Measurements from ENCODE around the gene DHX8.

Gene DHX8

DNA sequence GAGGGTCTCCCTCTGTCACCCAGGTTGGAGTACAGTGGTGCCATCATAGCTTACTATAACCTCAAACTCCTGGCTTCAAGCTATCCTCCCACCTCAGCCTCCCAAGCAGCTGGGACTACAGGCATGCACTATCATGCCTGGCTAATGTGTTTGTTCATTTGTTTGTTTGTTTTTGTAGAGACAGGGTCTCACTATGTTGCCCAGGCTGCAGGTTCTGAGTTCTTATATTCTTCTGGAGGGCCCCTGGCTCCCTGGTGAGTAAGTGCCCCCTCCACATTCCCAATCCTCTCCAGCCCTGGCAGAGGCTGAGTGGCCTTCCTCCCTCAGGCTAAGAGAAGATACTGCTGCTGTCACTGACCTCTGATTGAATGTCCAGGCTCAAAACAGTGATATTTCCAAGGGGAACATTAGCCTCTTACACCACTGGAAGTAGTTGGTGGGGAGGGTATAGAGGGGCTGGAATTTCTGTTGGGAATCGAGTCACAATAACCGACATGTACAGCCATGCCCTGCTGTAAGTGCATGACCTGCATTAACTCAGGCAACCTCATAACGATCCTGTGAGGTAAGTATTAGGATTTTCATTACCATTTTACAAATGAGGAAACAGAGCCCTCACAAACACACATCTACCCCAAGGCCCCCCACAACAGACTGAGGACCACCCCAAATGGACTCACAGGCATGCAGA, 65.1 kb downstream of the DHX8 start:
- no peak for DNase-seq

DNA sequence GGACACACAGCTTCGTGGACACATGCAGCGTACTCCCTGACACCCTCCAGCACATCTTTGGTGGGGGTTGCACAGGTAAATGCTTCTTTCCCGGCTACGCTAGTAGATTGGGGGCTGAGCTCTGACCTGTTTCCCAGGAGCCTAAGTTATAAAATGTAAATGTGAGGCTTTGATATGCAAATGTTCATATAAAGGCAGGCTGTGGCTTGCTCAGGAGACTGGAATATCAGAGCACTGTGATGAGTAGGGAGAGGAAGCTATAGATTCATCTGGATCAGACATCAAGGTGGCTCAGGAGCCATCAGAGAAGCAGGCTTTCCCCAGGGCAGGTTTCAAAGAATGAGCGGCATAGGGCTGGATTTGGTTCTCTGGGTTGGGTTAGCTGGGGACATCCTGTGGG, 65.7 kb downstream of the DHX8 start:
- DNase-seq = no peak

DNA sequence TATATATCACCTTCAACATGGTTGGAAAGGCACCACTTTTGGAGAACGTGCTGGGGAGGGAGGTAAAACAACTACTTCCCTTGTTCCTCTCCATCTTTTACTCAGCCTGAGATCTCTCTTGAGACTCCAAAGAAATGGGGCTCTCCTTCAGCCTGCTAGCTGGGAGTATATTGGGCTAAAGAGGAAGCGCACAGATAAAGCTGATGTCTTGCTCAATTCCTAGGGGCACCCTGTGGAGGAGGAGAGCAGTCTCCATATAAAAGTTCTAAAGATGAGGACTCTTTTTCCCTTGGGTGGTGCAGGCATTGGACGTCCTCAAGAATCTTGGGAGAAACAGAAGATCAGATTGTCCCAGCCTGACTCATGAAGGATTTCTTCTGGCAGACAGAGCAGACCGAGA, 67.0 kb downstream of the DHX8 start:
- no peak for DNase-seq

DNA sequence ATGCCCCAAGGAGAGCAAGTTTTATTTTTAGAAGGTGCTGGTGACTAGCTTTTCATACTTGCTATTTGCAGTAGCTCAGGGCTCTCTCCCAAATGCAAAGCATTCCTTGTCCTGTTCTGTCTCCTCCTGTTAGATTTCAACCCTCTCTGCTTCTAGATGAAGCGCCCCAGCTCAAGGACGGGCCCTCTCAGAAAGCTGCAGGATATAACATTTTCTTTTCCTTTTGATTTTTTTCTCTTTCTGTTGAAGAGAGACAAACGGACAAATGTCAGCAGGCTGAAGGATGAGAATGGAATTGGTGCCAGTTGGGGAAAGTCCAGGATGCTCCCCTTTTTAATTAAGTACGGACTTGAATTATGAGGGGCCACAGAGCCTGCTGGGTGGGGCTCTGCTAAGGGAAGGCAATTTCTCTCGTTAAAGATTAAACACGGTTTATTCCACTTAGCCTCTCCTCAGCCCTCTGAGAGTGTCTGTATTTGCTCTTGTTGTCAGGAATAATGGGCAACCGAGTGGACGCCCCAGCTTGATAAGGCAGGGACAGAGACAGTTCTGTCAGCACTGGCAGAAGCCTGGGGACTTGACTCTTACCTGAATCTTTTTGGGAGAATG, 68.6 kb downstream of the DHX8 start:
- no peak for DNase-seq

DNA sequence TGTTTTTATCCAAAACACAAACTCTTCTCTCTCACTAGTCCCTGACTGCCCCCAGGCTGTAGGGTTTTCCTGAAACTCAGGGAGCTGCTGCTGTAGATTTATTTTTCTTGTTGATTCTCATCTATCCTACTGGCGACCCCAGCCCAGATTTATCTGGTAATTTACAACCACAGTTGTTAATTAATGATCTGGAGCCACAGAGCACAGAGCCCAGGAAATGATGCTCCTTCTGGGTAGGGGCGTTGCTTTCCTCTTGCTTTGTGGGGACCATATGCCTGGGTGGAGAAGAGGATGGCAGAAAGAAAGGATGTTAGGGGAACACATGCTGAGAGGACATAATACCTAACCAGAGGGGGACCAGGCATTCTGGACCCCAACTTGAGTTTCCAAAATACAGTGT, 69.8 kb downstream of the DHX8 start:
- DNase-seq = no peak

DNA sequence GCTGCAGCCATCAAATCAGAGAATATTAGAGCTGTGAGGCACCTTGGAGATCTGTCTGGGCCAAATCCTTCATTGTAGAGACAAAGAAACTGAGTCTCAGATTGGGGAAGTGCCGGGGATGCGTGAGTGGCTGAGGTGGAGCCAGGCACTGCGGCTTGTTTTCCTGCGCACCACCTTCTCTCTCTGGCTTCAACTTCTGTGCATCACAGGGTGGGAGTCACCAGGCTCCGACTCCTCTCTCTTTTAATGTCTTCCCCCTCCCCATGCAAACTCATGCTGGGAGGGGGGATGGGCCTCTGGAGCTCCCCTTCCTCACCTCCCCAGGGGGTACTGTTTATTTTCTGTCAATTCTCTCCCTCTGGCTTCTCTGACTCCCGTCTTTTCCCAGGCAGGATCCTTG, 71.1 kb downstream of the DHX8 start:
- no peak for DNase-seq

DNA sequence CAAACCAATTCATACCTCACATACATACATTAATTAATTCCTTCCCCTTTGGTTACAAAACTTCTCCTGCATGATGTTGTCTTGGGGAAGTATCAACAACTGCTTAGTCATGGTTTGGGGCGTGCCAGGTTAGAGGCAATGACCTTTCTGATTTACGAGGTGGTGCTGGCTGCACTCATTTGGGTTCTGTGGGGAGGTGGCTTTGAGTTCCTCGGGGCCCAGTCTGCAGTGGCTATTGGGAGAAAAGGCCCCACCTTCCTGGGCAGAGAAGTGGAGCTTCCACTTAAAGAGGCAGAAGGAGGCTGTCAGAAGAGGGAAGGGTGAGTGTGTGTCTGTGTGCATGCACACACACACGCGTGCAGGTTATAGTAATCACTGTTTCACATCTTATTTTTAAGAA, 72.5 kb downstream of the DHX8 start:
- no peak for DNase-seq

DNA sequence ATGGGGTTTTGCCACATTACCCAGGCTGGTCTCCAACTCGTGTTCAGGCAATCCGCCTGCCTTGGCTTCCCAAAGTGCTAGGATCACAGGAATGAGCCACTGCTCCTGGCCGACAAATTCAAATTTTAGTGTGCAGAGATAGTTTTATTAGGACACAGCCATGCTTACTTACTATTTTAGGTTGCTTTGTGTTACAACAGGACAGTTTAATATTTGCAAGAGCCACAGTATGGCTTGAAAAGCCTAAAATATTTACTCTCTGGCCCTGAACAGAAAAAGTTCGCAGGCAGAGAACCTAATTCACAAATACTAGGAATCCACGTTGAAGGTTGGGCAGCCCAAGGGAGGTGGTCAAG, 75.0 kb downstream of the DHX8 start:
- DNase-seq = no peak

DNA sequence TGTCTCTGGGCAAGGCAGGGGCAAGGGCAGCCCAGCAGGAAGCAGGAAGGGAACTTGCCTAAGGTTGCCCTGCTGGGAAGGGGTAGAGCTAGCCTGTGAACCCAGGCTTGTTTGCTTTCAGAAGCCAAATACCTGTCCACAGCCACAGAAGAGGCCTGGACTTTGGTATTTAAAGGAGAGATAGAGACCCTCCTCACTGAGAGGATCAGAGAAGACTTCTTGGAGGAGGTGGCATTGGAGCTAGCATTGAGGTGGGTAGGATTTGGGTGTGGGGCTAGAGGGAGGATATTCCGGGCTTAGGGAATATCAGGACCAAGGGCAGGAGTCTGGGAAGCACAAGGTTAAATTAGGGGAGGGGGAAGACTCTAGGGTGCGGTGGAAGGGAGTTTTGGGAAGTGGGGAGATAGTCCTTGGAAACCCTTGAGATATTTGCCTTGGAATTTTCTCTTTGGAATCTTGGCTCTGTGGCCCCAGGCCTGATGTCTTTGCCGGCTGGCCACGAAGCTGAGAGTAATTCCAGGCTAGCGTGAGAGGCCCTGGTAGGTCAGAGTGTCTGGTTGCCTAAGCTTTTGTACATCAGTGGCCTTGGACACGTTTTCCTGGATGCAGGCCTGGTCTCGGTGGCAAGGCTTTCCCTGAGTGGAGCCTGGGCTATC, 75.5 kb downstream of the DHX8 start:
- DNase-seq = no peak

DNA sequence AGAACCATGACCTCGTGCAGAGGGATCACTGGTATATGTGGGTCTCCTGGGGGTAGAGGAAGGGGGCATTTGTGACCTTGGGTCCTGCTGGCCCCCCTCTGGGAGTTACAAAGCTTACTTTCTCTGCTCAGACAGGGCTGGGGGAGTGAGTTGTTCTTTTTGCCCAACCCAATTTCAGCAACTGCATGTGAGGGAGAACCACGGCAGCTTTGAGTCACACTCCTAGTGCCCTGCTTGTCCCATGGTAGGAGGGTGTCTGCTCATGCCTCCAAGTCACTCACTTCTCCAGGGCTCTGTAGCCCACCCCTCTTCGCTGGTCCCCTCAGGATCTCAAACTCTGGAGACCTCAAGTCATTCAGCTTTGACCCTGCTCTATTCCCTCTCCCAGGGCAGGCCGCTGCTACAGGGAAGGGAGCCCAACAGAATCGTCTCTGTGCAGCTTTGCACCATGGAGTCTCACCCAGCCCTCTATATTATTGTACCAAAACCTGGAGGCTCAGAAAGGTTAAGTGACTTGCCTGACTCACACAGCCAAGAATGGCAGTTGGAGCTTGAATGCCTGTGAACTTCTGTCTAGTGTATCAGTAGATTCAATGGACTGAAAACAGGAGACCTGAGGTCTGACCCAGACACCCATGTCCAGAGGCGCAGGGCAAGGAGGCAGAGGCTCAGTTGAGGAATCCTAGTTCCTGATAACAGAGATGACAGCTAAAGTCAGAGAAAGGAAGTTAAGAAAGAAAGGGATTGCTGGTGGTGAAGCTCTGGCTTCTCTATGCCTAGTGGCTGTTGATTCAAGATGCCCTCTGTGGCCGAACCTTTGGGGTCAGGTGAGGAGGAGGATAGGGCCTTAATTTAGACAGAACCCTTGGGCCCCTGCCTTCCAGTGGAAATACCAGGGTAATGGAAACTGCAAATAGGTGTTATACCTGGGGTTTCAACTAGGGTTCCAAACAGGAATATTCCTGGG, 77.0 kb downstream of the DHX8 start:
- DNase-seq = no peak

DNA sequence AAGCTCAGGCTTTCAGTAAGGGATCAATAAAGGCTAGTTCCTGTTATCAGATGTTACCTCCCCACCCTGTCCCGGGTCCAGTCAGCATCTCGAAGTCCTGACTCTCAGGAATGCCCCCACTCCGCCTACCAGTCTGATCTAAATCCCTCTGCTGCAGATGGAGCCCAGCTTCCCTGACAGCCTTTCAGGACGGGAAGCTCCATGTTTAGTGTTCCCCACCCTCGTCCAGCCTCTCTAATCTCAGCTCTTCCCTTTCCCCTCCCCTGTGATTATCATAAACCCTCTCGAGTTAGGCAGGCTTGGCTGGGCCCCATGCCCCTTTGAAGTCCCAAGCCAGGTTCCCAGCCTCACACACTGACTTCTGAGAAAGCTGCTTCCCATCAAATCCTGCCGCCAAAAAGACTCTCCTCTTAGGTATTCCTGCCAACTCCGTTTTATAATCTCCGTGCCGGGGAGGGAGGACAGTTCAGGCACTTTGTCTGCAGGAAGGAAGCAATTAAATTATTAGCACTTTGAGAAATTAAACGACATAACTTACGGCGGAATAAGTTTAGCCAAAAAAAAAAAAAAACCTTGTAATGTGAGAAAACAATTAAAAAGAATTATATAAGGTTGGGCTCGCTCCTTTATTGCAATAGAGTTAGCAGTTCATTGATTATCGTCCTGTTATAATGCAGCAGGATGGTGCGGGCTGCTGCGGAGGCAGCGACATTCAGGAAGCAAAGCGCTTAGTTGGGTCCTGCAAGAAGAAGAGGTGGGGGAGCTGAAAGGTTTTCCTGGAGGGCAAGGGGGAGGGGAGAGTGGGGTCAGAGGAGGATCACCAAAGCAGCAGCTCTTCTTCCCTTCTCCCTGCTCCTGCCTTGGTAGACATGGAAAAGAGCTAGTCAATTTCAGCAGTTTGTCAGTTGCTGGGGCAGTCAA, 79.2 kb downstream of the DHX8 start:
- DNase-seq = no peak

DNA sequence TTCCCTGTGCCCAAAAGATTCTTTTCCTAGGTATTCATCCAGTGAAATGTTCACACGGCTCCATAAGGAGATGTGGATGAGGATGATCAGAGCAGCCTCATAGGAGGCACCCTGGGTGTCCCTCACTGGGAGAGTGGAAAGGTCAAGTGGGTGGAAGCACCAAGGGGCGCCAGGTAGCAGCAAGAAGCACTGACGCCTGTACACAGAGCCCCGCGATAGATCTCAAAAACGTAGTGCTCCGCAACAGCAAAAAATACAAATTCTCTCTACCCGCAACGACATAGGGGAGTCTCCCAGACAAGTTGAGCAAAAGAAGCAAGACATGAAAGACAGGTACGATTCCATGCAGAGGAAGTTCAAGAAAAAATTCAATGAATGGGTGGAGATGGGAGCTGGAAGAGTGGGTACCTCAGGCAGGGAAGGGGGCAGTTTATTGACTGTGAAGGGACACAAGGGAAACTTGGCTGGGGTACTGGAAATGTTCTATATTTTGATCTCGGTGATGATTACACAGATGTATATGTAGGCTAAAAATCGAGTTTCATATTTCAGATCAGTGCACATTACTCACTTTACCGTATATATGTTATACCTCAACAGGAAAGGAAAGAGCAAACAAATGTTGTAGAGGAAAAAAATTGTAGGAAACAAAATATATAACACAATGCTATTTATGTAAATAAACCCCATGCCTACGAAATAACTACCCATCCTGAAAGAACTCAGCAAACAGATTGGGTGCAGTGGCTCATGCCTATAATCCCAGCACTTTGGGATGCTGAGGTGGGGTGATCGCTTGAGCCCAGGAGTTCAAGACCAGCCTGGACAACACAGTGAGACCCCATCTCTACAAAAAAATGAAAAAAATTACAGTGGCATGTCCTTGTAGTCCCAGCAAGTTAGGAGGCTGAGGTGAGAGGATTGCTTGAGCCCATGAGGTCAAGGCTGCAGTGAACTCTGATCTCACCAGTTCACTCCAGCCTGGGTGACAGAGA, 80.1 kb downstream of the DHX8 start:
- no peak for DNase-seq

DNA sequence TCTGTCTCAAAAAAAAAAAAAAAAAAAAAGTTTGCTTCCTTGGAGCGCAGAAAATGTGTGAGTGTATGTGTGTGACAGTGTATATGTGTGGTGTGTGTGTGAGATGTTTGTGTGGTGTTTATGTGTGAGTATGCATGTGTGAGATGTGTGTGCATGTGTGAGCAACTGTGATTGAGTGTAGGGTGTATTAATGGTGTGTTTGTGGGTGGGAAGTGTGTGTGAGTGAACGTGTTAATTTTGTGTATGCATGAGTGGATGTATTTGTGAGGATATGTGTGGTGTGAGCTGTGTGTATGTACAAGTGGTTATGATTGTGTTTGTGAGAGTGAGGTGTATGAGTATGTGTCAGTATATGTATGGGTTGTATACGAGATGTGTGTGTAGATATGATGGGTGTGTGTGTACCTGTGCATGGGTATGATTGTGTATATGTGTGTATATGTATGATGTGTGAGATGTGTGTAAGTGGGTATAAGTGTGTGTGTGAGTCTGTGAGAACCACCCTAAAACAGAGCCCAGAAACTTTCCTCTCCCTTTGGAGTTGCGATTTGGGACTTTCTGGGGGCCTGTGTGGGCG, 84.8 kb downstream of the DHX8 start:
- no peak for DNase-seq

DNA sequence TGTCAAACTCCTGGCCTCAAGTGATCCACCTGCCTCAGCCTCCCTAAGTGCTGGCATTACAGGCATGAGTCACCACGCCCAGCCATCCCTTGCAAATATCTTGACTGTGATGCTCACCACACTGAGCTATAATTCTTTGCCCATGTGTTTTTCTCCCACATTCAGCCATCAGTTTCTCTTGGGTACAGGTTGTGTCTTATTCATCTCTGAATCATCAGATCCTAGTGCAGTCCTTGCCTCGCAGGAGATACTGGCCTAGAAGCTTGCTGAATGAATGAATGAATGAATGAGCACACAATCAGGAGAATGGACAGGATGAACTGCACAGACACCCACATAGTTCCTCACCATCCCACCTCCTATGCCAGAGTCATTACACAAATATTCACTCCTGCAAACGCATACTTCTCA, 86.7 kb downstream of the DHX8 start:
- DNase-seq = no peak

DNA sequence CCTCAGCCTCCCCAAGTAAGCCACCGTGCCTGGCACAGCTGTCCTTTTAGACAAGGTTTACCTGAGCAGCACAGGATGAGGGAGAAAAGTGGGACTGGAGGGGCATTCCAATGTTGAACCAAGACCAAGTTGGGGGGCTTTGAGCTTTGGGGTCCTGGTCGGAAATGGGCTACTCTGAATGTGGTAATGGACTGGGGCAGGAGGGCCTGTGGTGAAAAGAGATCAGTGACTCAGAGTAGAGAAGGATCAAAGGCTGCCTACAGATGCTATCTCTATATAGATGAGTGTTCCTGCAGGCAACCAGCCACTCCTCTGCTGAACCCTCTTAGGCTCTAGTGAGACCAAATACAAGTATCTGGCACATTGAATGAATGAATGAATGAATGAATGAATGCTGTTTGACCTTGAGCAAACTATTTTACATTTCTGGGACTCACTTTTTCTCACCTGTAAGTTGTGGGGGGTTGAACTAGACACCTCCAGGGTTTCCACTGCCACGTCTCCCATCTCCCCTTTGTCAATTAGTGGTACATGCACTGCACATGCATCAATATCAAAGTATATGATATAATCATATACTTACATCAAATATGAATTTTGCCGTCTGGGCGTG, 88.7 kb downstream of the DHX8 start:
- DNase-seq = no peak

DNA sequence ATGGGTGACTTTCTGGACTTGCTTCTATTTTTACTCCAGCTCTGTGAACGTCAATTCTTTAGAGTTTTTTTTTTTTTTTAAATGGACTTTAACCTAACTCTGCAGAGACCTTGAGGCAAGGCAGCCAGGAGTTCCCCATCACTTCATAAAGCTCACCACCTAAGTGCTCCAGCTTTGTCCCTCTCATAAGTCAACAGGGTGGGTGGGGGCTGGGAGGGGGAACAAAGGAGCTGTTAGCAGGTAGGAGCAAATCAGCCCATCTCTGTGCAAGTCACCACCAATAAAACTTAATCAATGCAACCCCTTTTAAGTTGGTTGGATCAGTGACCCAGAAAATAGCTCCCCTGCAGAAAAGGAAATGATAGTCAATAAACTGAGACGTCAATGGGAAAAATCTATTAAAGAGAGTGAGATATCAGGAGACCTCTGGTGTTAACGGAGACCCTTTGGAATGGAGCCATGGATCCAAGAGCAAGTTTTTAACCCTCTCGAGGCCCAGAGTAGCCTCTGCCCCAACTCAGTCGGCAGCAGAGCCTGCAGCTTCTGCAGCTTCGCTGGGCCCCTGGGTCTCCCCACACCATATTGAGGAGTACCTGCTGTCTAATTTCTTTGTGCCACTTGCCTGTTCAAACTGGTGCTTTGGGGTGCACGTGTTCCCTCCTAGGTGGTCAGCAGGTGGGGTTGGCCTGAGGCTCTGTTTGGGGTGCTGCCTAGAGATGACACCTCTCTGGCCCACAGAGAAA, 90.0 kb downstream of the DHX8 start:
- no peak for DNase-seq

DNA sequence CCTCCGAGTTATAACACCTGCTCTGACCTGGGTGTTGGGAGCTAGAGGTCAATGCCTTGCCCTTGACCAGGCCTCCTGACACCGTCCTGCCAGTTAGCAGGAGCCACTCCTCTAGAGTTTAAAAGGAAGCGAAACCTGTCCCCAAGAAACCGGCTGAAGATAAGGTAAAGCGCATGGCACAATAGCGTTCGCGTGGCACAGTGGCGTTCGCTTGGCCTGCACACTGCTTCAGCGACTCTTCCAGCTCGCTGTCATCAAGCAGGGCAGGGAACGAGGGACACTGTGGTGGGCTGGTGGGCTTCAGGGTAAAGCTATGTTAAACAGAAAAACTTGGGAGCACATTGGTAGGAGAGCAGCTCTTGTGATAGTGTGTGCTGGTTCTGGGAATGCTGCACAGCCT, 90.6 kb downstream of the DHX8 start:
- no peak for DNase-seq

DNA sequence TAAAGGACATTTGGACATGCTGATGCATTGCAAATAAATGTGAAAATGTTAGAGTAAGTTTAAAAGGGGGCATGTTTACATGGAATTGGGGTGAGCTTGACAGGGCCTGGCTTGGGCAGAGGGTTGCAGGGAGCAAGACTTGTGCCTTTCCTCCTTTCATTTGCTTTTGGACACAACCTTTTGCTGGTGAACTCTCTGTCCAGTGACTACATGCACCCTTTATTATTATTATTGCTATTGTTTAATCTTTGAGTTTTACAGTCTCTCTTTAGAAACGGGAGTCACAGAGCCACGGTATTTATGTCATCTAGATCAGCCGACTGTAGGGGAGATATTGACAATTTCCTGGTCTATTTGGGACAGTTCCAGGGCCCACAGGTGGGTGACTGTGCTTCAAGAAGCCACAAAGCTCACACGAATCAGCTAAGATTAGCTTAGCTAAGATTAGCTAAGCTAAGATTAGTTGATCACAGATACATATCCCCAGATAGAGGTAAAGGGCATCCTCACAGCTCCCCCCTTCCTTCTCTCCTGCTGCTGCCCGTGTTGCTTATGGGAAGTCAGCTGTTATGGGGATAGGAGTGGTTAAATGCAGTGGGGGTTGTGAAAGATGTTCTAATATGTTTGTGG, 91.2 kb downstream of the DHX8 start:
- no peak for DNase-seq
